A673 (cell line): ENCODE results near the gene CAMSAP3. TPM values are rescaled to one million over a fixed set of nuclear protein-coding genes. Genes with fewer than 3 reads are reported as not detected.
A peak's percentile ranks its signal among the peaks of the same experiment; 100 is the strongest.

Source experiments
- BruUV-seq: library from RNA; stranded (reverse); fragments of 400-500 nt; replicated peaks from 2 replicates; lab custom pipeline; 2021; lab: Mats Ljungman, UMichigan
- CTCF ChIA-PET: fragments of 300-600 bp; sonication (Branson Sonifier 250); formaldehyde crosslinking; loops from one replicate; lab custom pipeline; 2022; ENCODE audit warnings: antibody characterized with exemption; lab: Charles Lee
- POLR2A ChIA-PET: fragments of 300-600 bp; sonication (Branson Sonifier 250); formaldehyde crosslinking; loops from one replicate; lab custom pipeline; 2022; ENCODE audit warnings: antibody characterized with exemption; ENCODE audit not compliant: low non-redundant PET; lab: Charles Lee
- DNase-seq: peaks from one replicate; pipeline ENCODE4 v3.0.0-alpha.2; 2015; ENCODE audit warnings: low spot score
- H3K27ac ChIP-seq: fragments of 200-600 bp; sonication (generic); 2 replicates; pipeline ENCODE4 v1.5.1; 2016; ENCODE audit warnings: mixed run types, low read depth, mild to moderate bottlenecking, mixed read lengths, antibody characterized with exemption, low read length; ENCODE audit not compliant: poor library complexity, severe bottlenecking
- H3K27me3 ChIP-seq: fragments of 200-600 bp; sonication (generic); replicated peaks from 2 replicates; pipeline ENCODE4 v1.6.1; 2017; ENCODE audit warnings: mixed run types, low read depth, mild to moderate bottlenecking, mixed read lengths, antibody characterized with exemption, low read length; ENCODE audit not compliant: insufficient read depth, poor library complexity
- H3K36me3 ChIP-seq: fragments of 200-600 bp; sonication (generic); 2 replicates; pipeline ENCODE4 v1.6.1; 2016; ENCODE audit warnings: mixed run types, mild to moderate bottlenecking, mixed read lengths, antibody characterized with exemption, low read length; ENCODE audit not compliant: insufficient read depth, poor library complexity, severe bottlenecking
- H3K4me1 ChIP-seq: fragments of 200-600 bp; sonication (generic); 2 replicates; pipeline ENCODE4 v1.6.1; 2017; ENCODE audit warnings: mixed run types, mild to moderate bottlenecking, mixed read lengths, antibody characterized with exemption, low read length; ENCODE audit not compliant: insufficient read depth, poor library complexity, severe bottlenecking
- H3K4me3 ChIP-seq: fragments of 200-600 bp; sonication (generic); 2 replicates; pipeline ENCODE4 v1.5.1; 2016; ENCODE audit warnings: low read depth, mixed run types, mild to moderate bottlenecking, mixed read lengths, low read length; ENCODE audit not compliant: poor library complexity, severe bottlenecking
- H3K9me3 ChIP-seq: fragments of 200-600 bp; sonication (generic); 2 replicates; pipeline ENCODE4 v1.6.1; 2016; ENCODE audit warnings: mixed run types, low read depth, mild to moderate bottlenecking, mixed read lengths, antibody characterized with exemption, low read length; ENCODE audit not compliant: poor library complexity, severe bottlenecking
- CTCF ChIP-seq: fragments of 300-800, 200-600 bp; sonication (generic); conservative IDR thresholded peaks from 2 replicates; pipeline ENCODE4 v1.5.1; 2017; ENCODE audit warnings: low read depth, mild to moderate bottlenecking, antibody characterized with exemption, low read length, moderate library complexity, mixed read lengths
- EZH2 ChIP-seq: fragments of 200-600 bp; sonication (generic); IDR thresholded peaks from 2 replicates; pipeline ENCODE4 v1.6.1; 2017; ENCODE audit warnings: borderline replicate concordance, low read depth, mild to moderate bottlenecking, mixed read lengths, antibody characterized with exemption, low read length; ENCODE audit not compliant: poor library complexity, severe bottlenecking
- intact Hi-C: fragments of 100-400 bp; cut with micrococcal nuclease; formaldehyde crosslinking; loops from one replicate; pipeline ENCODE4 v1.10.0; 2022; ENCODE audit not compliant: unreplicated experiment
- total RNA-seq: library from RNA; stranded (reverse); gene quantifications from 2 replicates; pipeline ENCODE4 v1.2.3, GENCODE V29; 2021

The CAMSAP3 gene
- total RNA-seq, 1 experiment from 2014 or later: 1.2 TPM

DNA sequence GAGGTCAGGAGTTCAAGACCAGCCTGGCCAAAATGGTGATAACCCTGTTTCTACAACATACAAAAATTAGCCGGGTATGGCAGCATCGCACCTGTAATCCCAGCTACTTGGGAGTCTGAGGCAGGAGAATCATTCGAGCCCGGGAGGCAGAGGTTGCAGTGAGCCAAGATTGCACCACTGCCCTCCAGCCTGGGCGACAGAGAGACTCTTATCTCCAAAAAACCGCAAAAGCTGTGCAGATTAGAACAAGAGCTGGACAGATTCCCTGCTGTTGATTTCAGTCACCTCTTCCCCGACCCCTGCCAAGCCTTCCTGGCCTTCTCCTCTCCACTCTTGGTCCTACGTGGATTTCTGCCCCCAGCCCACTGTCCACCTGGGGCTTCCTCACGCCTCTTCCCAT, 8.3 kb downstream of the CAMSAP3 start:
- BruUV-seq: no TSS peak
- DNase-seq: no peak
- CTCF ChIA-PET: no interaction called here
- H3K4me3 ChIP-seq: no peak overlapping the region
- H3K4me1 ChIP-seq: no peaks in the 10 kb centered on the region
- no peaks in the 10 kb centered on the region for H3K36me3 ChIP-seq
- H3K27me3 ChIP-seq: no peaks in the 10 kb centered on the region
- no peak overlapping the region for H3K27ac ChIP-seq
- POLR2A ChIA-PET: no interaction called here
- TF ChIP-seq EZH2 (no peak), CTCF (no peak)
- no peaks in the 10 kb centered on the region for H3K9me3 ChIP-seq
- intact Hi-C loops: no loop called here

GRCh38 chr19:7605490-7606222, 10.0 kb downstream of the CAMSAP3 start:
- no peak overlapping the region for H3K27ac ChIP-seq
- CTCF ChIA-PET: interaction anchor here (0.6 kb wide), 1 partner anchor 75 kb away, joined by 3 read pairs; the partner anchor contains the start of gene TRAPPC5
- no peaks in the 10 kb centered on the region for H3K36me3 ChIP-seq
- no TSS peak for BruUV-seq
- H3K27me3 ChIP-seq: no peaks in the 10 kb centered on the region
- intact Hi-C loops: no loop called here
- POLR2A ChIA-PET: no interaction called here
- no peaks in the 10 kb centered on the region for H3K9me3 ChIP-seq
- TF ChIP-seq CTCF (no peak), EZH2 (no peak)
- no peak overlapping the region for H3K4me3 ChIP-seq
- H3K4me1 ChIP-seq: no peaks in the 10 kb centered on the region
- peak; percentile 64 for DNase-seq

DNA sequence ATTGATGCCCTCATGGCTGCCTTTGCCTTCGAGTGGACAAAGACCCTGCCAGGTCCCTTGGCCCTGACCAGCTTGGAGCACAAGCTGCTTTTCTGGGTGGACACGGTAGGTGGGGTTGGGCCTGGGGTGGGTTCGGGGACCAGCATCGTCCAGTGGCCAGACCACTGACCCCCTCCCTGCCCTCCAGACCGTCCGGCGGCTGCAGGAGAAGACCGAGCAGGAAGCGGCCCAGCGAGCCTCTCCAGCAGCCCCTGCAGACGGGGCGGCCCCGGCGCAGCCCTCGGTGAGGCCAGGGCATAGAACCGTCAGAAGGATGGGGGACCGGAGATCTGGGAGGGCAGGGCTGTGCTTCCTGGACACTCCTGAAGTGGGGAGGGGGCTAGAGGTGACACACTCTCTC, 10.6 kb downstream of the CAMSAP3 start:
- Histone ChIP-seq H3K4me3 (no peak overlapping the region), H3K9me3 (no peaks in the 10 kb centered on the region), H3K27ac (no peak overlapping the region), H3K36me3 (no peaks in the 10 kb centered on the region), H3K27me3 (no peaks in the 10 kb centered on the region), H3K4me1 (no peaks in the 10 kb centered on the region)
- TF ChIP-seq CTCF: no peak
- TF ChIP-seq EZH2: no peak
- DNase-seq: no peak
- ChIA-PET POLR2A (no interaction called here), CTCF (no interaction called here)
- intact Hi-C loops: no loop called here
- BruUV-seq: no TSS peak
